Fibroblast of villous mesenchyme (primary cell): Measurements from ENCODE around the gene OR10H1. TPM values are rescaled to one million over a fixed set of nuclear protein-coding genes. Genes with fewer than 3 reads are reported as not detected.

Experiments
- DNase-seq: peaks from one replicate; pipeline ENCODE4 v3.0.0-alpha.2; 2010; ENCODE audit warnings: low read depth
- H3K4me3 ChIP-seq: 2 replicates; pipeline ENCODE4 v1.5.1; 2011; ENCODE audit warnings: low read depth, mild to moderate bottlenecking, low read length
- CTCF ChIP-seq: IDR thresholded peaks from 2 replicates; pipeline ENCODE4 v1.5.1; 2012; ENCODE audit warnings: low read depth, mild to moderate bottlenecking, low read length; ENCODE audit not compliant: insufficient read depth
- total RNA-seq: library from RNA; depleted of rRNA; stranded (reverse); fragments of >200 nt; gene quantifications from 2 replicates; pipeline ENCODE4 v1.2.3, GENCODE V29; 2012

Gene OR10H1
- not detected in 2 replicates for total RNA-seq

- TF ChIP-seq CTCF, result no peak
- no peak for DNase-seq
- no peak within 1 kb of the TSS for H3K4me3 ChIP-seq
These were observed at the start of gene OR10H1 for GRCh38 chr19:15815306-15815705. Gene OR10H1 (minus strand): TSS chr19:15815664. CDS start chr19:15808037, 7,627 bp downstream.

- no peak overlapping the region for H3K4me3 ChIP-seq
- DNase-seq, result no peak
- TF ChIP-seq CTCF, result no peak
These were observed 49.4 kb upstream of the OR10H1 start for GRCh38 chr19:15864824-15865223.

GRCh38 chr19:15863272-15863671 is 47.8 kb upstream of the OR10H1 start:
- DNase-seq, result no peak
- H3K4me3 ChIP-seq, result no peak overlapping the region
- TF ChIP-seq CTCF, result no peak

GRCh38 chr19:15862444-15862843 is 47.0 kb upstream of the OR10H1 start:
- H3K4me3 ChIP-seq, result no peak overlapping the region
- DNase-seq, result no peak
- TF ChIP-seq CTCF, result no peak

- no peak for DNase-seq
- no peak overlapping the region for H3K4me3 ChIP-seq
- no peak for TF ChIP-seq CTCF
These were observed 45.1 kb upstream of the OR10H1 start for GRCh38 chr19:15860522-15860921.

- no peak for TF ChIP-seq CTCF
- no peak overlapping the region for H3K4me3 ChIP-seq
- no peak for DNase-seq
These were observed 43.7 kb upstream of the OR10H1 start for GRCh38 chr19:15859187-15859586.

- no peak for TF ChIP-seq CTCF
- DNase-seq, result no peak
These were observed 34.9 kb upstream of the OR10H1 start for GRCh38 chr19:15850385-15850784.

More at GRCh38 chr19:15850385-15850784, 34.9 kb upstream of the OR10H1 start:
- no peak overlapping the region for H3K4me3 ChIP-seq
